Measurements from ENCODE around the gene NAV3. TPM values are rescaled to one million over a fixed set of nuclear protein-coding genes. Genes with fewer than 3 reads are reported as not detected.

The NAV3 gene
- total and polyA plus RNA-seq, 12 donors = 5.0 to 53.4 (median 25.9) TPM

GRCh38 chr12:78036874-78037273 lies 206.2 kb downstream of the NAV3 start:
- peak overlapping the region in 1 of 4 donors; percentile 32 for H3K4me3 ChIP-seq
- intact Hi-C loops (cut with DNase I) = no loop called here
- H3K36me3 ChIP-seq (replicated peaks in 1 of 2) = no peaks in the 10 kb centered on the region
- WGBS, 4 donors = 81 to 94% (median 87%) methylated on average over 8 of the region's 8 CpGs
- H3K4me1 ChIP-seq (replicated peaks in 1 of 2) = no peaks in the 10 kb centered on the region
- H3K9me3 ChIP-seq (replicated peaks in 1 of 3) = no peaks in the 10 kb centered on the region
- H3K27me3 ChIP-seq = no peaks in the 10 kb centered on the region
- peak in 4 of 7 donors; percentile 13 to 33 (median 18) for DNase-seq
- TF ChIP-seq CTCF (IDR thresholded peaks at IDR 0.05) = no peak
- TF ChIP-seq POLR2A (IDR thresholded peaks at IDR 0.05) = no peak
- peak overlapping the region in 2 of 5 donors; percentile 50 to 59 for H3K27ac ChIP-seq

- WGBS, 4 donors = 59 to 86% (median 80%) methylated on average over 2 of the region's 2 CpGs
- no peaks in the 10 kb centered on the region for H3K27me3 ChIP-seq
- intact Hi-C loops (cut with DNase I) = no loop called here
- H3K4me1 ChIP-seq (replicated peaks in 1 of 2) = no peaks in the 10 kb centered on the region
- H3K4me3 ChIP-seq = peak overlapping the region in 1 of 4 donors; percentile 27
- TF ChIP-seq POLR2A (IDR thresholded peaks at IDR 0.05) (no peak), CTCF (IDR thresholded peaks at IDR 0.05) (peak in 3 of 6 experiments; percentile 13 to 17 (median 14))
- no peaks in the 10 kb centered on the region for H3K36me3 ChIP-seq (replicated peaks in 1 of 2)
- H3K27ac ChIP-seq = peak overlapping the region in 1 of 5 donors; percentile 15
- H3K9me3 ChIP-seq (replicated peaks in 1 of 3) = no peaks in the 10 kb centered on the region
- DNase-seq = no peak
These were observed 207.0 kb downstream of the NAV3 start for GRCh38 chr12:78037707-78038106.

GRCh38 chr12:78038541-78038940 lies 207.8 kb downstream of the NAV3 start:
- TF ChIP-seq POLR2A (IDR thresholded peaks at IDR 0.05) = no peak
- no peak for TF ChIP-seq CTCF (IDR thresholded peaks at IDR 0.05)
- Histone ChIP-seq H3K36me3 (replicated peaks in 1 of 2) (no peaks in the 10 kb centered on the region), H3K4me1 (replicated peaks in 1 of 2) (no peaks in the 10 kb centered on the region), H3K27me3 (no peaks in the 10 kb centered on the region), H3K9me3 (replicated peaks in 1 of 3) (no peaks in the 10 kb centered on the region), H3K27ac (no peak overlapping the region), H3K4me3 (peak overlapping the region in 1 of 4 donors; percentile 27)
- DNase-seq = no peak
- intact Hi-C loops (cut with DNase I) = no loop called here
- WGBS, 4 donors = 69 to 86% (median 77%) methylated on average over 1 of the region's 1 CpG

- TF ChIP-seq POLR2A (IDR thresholded peaks at IDR 0.05) (no peak), CTCF (IDR thresholded peaks at IDR 0.05) (no peak)
- peak overlapping the region in 1 of 4 donors; percentile 27 for H3K4me3 ChIP-seq
- intact Hi-C loops (cut with DNase I) = no loop called here
- no peak overlapping the region for H3K27ac ChIP-seq
- H3K9me3 ChIP-seq (replicated peaks in 1 of 3) = no peaks in the 10 kb centered on the region
- 76 to 89% (median 82%) methylated on average over 4 of the region's 4 CpGs for WGBS, 4 donors
- no peaks in the 10 kb centered on the region for H3K4me1 ChIP-seq (replicated peaks in 1 of 2)
- H3K36me3 ChIP-seq (replicated peaks in 1 of 2) = no peaks in the 10 kb centered on the region
- no peak for DNase-seq
- no peaks in the 10 kb centered on the region for H3K27me3 ChIP-seq
These were observed 208.3 kb downstream of the NAV3 start for GRCh38 chr12:78038986-78039385.
